ENCODE results near the gene SNIP1.
"Not testable (repeated sequence)": the region's sequence is repeated elsewhere in the genome, so short reads cannot be mapped to it uniquely, and the experiment has no call there.

SNIP1 gene

DNA sequence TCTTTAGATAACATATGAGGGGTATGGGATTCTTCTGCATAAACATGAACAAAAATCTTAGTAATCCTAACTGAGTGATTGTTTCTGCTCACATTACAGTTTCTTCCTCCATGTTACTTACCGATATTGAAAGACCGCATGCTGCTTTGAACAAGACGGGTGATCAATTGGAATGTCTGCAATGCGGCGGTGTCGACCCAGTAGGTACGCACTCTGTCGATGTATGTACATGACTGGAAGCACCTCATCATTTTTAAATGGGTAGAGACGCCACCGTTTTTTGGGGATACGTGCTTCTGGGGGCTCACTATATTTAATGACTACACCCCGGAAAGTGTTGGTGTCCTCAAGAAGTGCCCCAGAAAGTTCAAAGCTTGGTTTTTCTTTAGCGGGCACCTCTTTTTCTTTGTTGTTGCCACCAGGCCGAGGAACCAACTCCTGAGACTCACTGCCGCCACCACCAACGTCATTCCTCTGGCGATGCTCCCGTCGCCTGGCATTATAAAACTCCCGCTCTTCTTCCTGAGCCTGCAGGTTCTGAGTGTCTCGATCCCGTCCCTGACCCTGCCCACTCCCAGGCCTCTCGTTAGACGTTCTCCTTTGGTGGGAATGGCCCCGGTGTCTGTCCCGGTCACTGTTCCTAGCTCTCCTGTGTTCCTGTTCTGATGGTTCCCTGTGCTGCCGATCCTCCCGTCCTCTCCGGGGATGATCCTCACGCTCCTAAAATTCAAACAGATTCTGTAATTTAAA lies 13.9 kb downstream of the SNIP1 start:
- H3K36me3 ChIP-seq (ENCODE audit: insufficient read depth, low read length) = peaks cover 29% of the 10 kb centered on the region
- H3K9me3 ChIP-seq (ENCODE audit: control insufficient read depth, insufficient read depth, low read length) = no peaks in the 10 kb centered on the region
- no peaks in the 10 kb centered on the region for H3K4me1 ChIP-seq (ENCODE audit: insufficient read depth, low read length)
- H3K9ac ChIP-seq (ENCODE audit: low read depth, low read length) = no peak overlapping the region

GRCh38 chr1:37539154-37539553 lies 14.9 kb downstream of the SNIP1 start:
- H3K9ac ChIP-seq (ENCODE audit: low read depth, low read length); H3K4me1 ChIP-seq (ENCODE audit: insufficient read depth, low read length); H3K9me3 ChIP-seq (ENCODE audit: control insufficient read depth, insufficient read depth, low read length): not testable (repeated sequence)
- H3K36me3 ChIP-seq (ENCODE audit: insufficient read depth, low read length) = peaks cover 29% of the 10 kb centered on the region

DNA sequence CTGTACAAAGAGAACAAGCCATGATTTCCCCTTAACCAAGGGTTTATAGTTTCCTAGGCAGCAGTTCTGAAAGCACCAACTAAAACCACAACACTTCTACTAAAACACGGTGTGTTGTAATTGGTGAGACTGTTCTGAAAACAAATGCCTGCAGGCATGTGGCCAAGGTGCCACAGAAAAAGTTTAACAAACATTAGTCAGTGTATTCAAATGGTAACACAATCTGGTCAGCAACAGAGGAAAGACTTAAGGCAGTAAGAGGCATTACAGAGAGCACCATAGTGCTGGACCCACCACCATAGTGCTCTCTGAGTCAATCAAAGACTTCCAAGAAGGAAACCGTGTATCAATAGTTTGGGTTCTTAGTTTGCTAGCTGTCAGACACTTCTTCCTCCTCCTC lies 16.7 kb downstream of the SNIP1 start:
- Histone ChIP-seq H3K36me3 (ENCODE audit: insufficient read depth, low read length) (peaks cover 31% of the 10 kb centered on the region), H3K4me1 (ENCODE audit: insufficient read depth, low read length) (no peaks in the 10 kb centered on the region; the same call in 1 of the 2 replicates)

DNA sequence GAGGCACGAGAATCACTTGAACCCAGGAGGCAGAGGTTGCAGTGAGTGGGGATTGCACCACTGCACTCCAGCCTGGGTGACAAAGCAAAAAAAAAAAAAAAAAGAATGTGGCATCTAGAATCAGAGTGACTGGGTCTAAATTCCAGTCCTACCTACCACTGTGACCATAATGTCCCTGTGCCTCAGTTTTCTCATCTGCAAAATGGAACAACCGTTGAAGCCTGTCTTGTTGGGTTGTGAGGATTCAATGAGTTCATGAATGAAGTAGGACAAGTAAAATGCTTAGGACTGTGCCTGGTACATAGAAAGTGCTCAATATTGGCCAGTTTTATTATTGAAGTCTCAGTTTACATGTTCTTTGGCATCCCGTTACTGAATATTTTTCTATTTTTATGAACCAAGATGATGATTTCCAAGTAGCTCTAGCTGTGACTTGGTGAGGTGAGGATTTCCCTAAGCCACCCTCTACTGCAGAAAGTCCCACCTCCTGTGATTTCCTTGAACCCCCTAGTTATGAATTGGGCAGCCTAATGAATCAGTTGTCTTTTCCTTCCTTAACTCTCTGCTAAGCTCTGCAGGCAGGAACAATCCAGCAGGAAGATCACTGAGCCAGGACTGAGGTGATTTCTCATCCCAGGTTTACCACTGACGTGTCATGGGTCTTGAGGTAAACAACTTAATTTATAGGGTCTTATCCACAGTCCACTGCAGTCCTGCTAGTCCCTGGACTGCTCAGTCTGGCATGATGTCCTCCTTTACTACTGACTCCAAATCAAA lies 20.6 kb downstream of the SNIP1 start:
- H3K36me3 ChIP-seq (ENCODE audit: insufficient read depth, low read length) = peaks cover 14% of the 10 kb centered on the region

More for the DNA sequence above, 16.7 kb downstream of the SNIP1 start:
- Histone ChIP-seq H3K9ac (ENCODE audit: low read depth, low read length) (no peak overlapping the region), H3K9me3 (ENCODE audit: control insufficient read depth, insufficient read depth, low read length) (no peaks in the 10 kb centered on the region)

GRCh38 chr1:37532418-37533156 lies 21.5 kb downstream of the SNIP1 start:
- H3K9ac ChIP-seq (ENCODE audit: low read depth, low read length); H3K9me3 ChIP-seq (ENCODE audit: control insufficient read depth, insufficient read depth, low read length); H3K36me3 ChIP-seq (ENCODE audit: insufficient read depth, low read length); H3K4me1 ChIP-seq (ENCODE audit: insufficient read depth, low read length): not testable (repeated sequence)

More for the DNA sequence above, 20.6 kb downstream of the SNIP1 start:
- Histone ChIP-seq H3K9me3 (ENCODE audit: control insufficient read depth, insufficient read depth, low read length) (no peaks in the 10 kb centered on the region), H3K9ac (ENCODE audit: low read depth, low read length) (no peak overlapping the region), H3K4me1 (ENCODE audit: insufficient read depth, low read length) (no peaks in the 10 kb centered on the region; the same call in 1 of the 2 replicates)

DNA sequence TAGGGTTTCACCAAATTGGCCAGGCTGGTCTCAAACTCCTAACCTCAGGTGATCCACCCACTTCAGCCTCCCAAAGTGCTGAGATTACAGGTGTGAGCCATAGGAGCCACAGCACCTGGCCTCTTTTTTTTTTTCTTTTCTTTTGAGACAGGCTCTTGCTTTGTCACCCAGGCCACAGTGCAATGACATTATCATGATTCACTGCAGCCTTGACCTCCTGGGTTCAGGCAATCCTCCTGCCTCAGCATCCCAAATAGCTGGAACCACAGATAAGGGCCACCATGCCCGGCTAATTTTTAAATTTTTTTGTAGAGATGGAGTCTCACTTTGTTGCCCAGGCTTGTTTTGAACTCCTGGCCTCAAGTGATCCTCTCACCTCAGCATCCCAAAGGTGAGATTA lies 24.2 kb downstream of the SNIP1 start:
- not testable (repeated sequence) for H3K36me3 ChIP-seq (ENCODE audit: insufficient read depth, low read length); H3K4me1 ChIP-seq (ENCODE audit: insufficient read depth, low read length); H3K9me3 ChIP-seq (ENCODE audit: control insufficient read depth, insufficient read depth, low read length); H3K9ac ChIP-seq (ENCODE audit: low read depth, low read length)

DNA sequence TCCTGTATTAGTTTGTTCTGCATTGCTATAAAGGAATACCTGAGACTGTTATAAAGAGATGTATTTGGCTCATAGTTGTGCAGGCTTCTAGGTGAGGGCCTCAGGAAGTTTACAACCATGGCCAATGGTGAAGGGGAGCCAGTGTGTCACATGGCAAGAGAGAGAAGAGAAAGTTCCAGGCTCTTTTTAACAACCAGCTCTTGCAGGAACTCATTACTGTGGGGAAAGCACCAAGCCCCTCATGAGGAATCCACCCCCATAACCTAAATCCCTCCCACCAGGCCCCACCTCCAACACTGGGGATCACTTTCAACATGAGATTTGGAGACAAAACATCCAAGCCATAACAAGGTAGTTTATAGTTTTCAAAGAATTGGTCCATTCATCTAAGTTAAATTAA lies 34.5 kb downstream of the SNIP1 start:
- Histone ChIP-seq H3K9me3 (ENCODE audit: control insufficient read depth, insufficient read depth, low read length) (no peaks in the 10 kb centered on the region), H3K4me1 (ENCODE audit: insufficient read depth, low read length) (no peaks in the 10 kb centered on the region; the same call in 1 of the 2 replicates), H3K9ac (ENCODE audit: low read depth, low read length) (no peak overlapping the region; the same call in 1 of the 2 replicates), H3K36me3 (ENCODE audit: insufficient read depth, low read length) (no peaks in the 10 kb centered on the region)

GRCh38 chr1:37518929-37519328 lies 35.2 kb downstream of the SNIP1 start:
- H3K4me1 ChIP-seq (ENCODE audit: insufficient read depth, low read length); H3K9me3 ChIP-seq (ENCODE audit: control insufficient read depth, insufficient read depth, low read length); H3K36me3 ChIP-seq (ENCODE audit: insufficient read depth, low read length); H3K9ac ChIP-seq (ENCODE audit: low read depth, low read length): not testable (repeated sequence)

DNA sequence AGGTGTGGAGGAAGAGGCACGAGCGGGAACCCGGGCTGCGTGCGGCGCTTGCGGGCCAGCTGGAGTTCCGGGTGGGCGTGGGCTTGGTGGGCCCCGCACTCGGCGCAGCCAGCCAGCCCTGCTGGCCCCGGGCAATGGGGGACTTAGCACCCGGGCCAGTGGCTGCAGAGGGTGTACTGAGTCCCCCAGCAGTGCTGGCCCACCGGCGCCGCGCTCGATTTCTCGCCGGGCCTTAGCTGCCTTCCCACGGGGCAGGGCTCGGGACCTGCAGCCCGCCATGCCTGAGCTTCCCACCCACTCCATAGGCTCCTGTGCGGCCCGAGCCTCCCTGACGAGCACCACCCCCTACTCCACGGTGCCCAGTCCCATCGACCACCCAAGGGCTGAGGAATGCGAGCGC lies 35.9 kb downstream of the SNIP1 start:
- H3K9me3 ChIP-seq (ENCODE audit: control insufficient read depth, insufficient read depth, low read length); H3K9ac ChIP-seq (ENCODE audit: low read depth, low read length); H3K36me3 ChIP-seq (ENCODE audit: insufficient read depth, low read length); H3K4me1 ChIP-seq (ENCODE audit: insufficient read depth, low read length): not testable (repeated sequence)

DNA sequence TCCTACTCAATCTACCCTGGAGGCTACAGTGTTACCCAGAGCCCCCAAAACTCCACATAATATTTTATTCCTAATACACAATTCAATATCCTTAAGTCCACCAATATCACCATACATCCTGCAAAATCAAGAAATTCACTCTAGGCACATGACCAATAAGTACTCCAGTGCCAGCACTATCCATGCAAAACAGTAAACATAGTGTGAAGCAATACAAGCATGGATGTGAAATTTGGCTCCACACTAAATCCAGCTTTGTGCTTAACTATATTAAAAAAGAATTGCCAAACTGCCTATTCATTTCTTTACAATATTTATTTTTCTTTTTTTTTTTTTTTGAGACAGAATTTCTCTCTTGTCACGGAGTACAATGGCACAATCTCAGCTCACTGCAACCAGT lies 36.5 kb downstream of the SNIP1 start:
- Histone ChIP-seq H3K9ac (ENCODE audit: low read depth, low read length) (no peak overlapping the region), H3K4me1 (ENCODE audit: insufficient read depth, low read length) (peaks cover 6% of the 10 kb centered on the region; the same call in 1 of the 2 replicates)

GRCh38 chr1:37515185-37516034 lies 38.7 kb downstream of the SNIP1 start:
- Histone ChIP-seq H3K4me1 (ENCODE audit: insufficient read depth, low read length) (peaks cover 6% of the 10 kb centered on the region; the same call in 1 of the 2 replicates), H3K9me3 (ENCODE audit: control insufficient read depth, insufficient read depth, low read length) (no peaks in the 10 kb centered on the region), H3K9ac (ENCODE audit: low read depth, low read length) (peak overlapping the region; percentile 67), H3K36me3 (ENCODE audit: insufficient read depth, low read length) (no peaks in the 10 kb centered on the region; the same call in 1 of the 2 replicates)

More for the DNA sequence above, 36.5 kb downstream of the SNIP1 start:
- Histone ChIP-seq H3K9me3 (ENCODE audit: control insufficient read depth, insufficient read depth, low read length) (no peaks in the 10 kb centered on the region), H3K36me3 (ENCODE audit: insufficient read depth, low read length) (no peaks in the 10 kb centered on the region)

DNA sequence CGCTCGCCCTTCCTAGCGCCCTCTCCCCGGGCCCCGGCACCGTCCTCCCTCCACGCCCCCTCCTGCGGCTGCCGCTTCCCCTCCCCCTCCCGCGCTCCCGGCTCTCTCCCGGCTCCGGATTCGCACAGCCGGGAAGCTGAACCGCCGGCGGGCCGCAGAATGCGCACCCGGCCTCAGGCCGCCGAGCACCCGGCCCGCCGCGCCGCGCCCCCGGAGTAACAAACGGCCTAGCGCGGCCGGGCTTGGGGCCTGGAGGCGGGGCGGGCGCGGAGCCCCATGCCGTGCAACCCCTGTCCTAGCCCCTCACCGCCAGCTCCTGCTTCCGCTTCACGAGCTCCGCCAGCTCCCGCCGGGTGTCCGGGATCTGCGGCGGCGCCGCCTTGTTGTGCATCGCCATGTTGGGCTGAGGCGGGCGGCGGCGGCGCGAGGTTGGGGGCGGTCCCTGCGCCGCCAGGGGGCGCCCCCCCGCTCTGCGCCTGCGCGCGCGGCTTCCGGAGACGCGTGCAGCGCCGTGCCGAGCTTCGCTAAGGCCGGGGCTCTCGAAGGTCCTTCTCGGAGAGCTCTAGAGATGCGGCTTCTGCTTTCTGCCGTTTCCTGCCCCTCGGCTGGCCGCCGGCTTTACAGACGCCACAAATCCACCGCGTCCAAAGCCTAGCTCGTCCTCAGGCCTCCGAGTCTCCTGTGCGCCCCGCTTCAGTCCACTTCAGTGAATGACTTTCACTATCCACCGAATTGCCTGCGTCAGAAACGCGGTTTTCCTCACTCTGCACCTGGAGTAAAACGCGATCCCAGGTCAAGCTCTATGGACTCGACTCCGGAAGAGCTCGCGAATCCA lies 39.5 kb downstream of the SNIP1 start, which contains the start of gene MEAF6:
MEAF6 (minus strand) TSS at position 417 of the 835 bp plus-strand sequence; CDS start at position 397, 20 bp downstream.
- H3K4me1 ChIP-seq (ENCODE audit: insufficient read depth, low read length) = peaks cover 6% of the 10 kb centered on the region; the same call in 1 of the 2 replicates
- H3K36me3 ChIP-seq (ENCODE audit: insufficient read depth, low read length) = no peaks in the 10 kb centered on the region; the same call in 1 of the 2 replicates
- H3K9ac ChIP-seq (ENCODE audit: low read depth, low read length) = peak within 1 kb of the TSS; percentile 67
- H3K9me3 ChIP-seq (ENCODE audit: control insufficient read depth, insufficient read depth, low read length) = no peaks in the 10 kb centered on the region
